Activated T-cell treated with anti-CD3 and anti-CD28 coated beads, Interleukin-2, amount 50 U/mL, for 24 hours (primary cell): ENCODE measurements around the gene TRIM15.
"Not testable (repeated sequence)": the region's sequence is repeated elsewhere in the genome, so short reads cannot be mapped to it uniquely, and the experiment has no call there.

Experiments used
- DNase-seq: peaks from one replicate; pipeline ENCODE4 v3.0.0-alpha.2; 2020
- H3K27ac Mint-ChIP-seq: 2 replicates; pipeline ENCODE4 v1.8.0; 2020; ENCODE audit warnings: mild to moderate bottlenecking, mixed read lengths
- H3K27me3 Mint-ChIP-seq: 2 replicates; pipeline ENCODE4 v1.8.0; 2020; ENCODE audit warnings: mixed read lengths
- H3K36me3 Mint-ChIP-seq: 2 replicates; pipeline ENCODE4 v1.8.0; 2020; ENCODE audit warnings: low read depth, mixed read lengths
- H3K4me1 Mint-ChIP-seq: 2 replicates; pipeline ENCODE4 v1.8.0; 2020; ENCODE audit warnings: low read depth, mixed read lengths
- H3K4me3 Mint-ChIP-seq: 2 replicates; pipeline ENCODE4 v1.8.0; 2020; ENCODE audit warnings: mild to moderate bottlenecking, moderate library complexity, mixed read lengths
- H3K9me3 Mint-ChIP-seq: 2 replicates; pipeline ENCODE4 v1.8.0; 2020; ENCODE audit warnings: mixed read lengths

Gene TRIM15

DNA sequence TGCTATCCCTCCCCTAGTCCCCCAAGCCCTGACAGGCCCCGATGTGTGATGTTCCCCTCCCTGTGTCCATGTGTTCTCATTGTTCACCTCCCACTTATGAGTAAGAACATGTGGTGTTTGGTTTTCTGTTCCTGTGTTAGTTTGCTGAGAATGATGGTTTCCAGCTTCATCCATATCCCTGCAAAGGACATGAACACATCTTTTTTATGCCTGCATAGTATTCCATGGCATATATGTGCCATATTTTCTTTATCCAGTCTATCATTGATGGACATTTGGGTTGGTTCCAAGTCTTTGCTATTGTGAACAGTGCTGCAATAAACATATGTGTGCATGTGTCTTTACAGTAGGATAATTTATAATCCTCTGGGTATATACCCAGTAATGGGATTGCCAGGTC, 1.9 kb downstream of the TRIM15 start:
- peaks cover 21% of the 10 kb centered on the region for H3K4me1 Mint-ChIP-seq
- H3K27me3 Mint-ChIP-seq: peaks cover 31% of the 10 kb centered on the region

DNA sequence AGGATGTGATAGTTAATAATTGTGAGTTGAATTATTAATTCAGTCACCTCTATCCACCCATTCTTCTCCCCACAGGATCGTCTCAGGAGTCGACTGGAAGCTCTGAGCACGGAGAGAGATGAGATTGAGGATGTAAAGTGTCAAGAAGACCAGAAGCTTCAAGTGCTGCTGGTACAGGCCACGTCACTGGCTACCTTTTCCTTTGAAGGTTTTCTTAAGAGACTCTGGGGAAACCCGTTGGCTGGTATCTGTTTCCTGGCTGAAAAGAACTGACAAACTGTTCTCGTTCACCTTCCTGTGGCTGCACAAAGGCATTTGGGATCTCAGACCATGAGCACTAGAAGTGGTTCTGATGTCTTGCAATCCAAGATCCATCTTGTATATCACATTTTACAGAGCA, 3.8 kb downstream of the TRIM15 start:
- H3K4me3 Mint-ChIP-seq: no peak overlapping the region
- H3K27me3 Mint-ChIP-seq: peaks cover 49% of the 10 kb centered on the region
- H3K36me3 Mint-ChIP-seq: no peaks in the 10 kb centered on the region
- H3K9me3 Mint-ChIP-seq: no peaks in the 10 kb centered on the region
- no peak for DNase-seq
- H3K4me1 Mint-ChIP-seq: peaks cover 23% of the 10 kb centered on the region
- no peak overlapping the region for H3K27ac Mint-ChIP-seq

More for the DNA sequence above, 1.9 kb downstream of the TRIM15 start:
- H3K36me3 Mint-ChIP-seq, H3K9me3 Mint-ChIP-seq, DNase-seq, H3K4me3 Mint-ChIP-seq, H3K27ac Mint-ChIP-seq: not testable (repeated sequence)

DNA sequence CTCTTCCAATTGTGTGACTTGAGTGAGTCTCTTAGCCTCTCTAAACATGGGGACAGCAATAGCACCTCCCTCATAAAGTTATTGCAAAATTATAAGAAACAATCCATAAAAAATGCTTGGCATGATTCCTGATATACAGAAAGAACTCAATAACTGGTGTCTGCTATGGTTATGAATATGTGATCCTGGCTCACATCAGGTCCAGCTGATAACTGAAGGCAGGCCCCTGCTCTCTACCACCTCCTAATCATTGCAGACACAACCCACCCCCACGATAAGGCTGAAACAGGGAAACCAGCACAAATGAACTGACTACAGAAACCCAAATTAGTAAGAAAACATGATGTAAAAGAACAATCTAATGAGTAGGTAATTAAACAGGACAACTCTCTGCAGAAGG, 5.4 kb downstream of the TRIM15 start:
- Mint-ChIP-seq H3K27me3 (peaks cover 64% of the 10 kb centered on the region), H3K4me3 (no peak overlapping the region), H3K36me3 (no peaks in the 10 kb centered on the region), H3K27ac (no peak overlapping the region), H3K4me1 (peaks cover 12% of the 10 kb centered on the region), H3K9me3 (no peaks in the 10 kb centered on the region)
- DNase-seq: no peak

DNA sequence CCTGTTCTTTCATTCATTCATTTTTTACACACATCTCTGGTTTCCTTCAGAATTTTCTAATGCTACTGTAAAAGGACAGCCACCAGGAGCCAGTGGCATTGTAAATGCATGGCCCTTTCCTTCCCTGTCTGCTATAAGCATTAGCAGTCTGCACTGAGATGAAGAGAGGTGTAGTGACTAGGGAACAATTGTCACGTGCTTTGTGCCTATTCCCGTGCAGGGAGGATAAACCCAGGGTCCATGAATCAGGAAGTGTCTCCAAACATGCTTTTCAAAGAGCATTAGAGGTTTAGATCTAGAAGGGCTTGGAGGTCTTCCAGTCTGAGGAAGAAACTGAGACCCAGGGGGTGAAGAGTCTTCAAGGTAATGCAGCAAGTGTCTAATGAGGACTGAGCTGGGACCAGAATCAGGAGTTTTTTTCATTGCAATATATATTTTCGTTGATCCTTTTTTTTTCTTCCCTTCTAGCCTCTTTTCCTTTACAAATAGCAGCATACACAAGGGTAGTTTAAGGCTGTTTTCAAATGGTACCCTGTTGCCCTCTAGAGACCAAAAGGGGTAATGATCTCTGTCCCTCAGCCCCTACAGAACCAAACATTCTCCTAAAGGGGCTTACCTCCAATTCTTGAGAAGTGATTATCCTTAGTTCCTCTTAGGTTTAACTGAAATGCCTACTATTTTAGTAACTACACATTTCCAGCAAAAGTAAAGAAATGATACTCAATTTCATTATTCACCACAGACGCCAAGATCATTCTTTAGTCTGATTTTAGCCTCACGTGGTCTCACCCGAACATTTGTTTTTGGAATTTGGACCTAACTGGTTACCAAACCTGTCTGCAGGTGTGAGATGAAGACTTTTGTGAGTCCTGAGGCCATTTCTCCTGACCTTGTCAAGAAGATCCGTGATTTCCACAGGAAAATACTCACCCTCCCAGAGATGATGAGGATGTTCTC, 6.6 kb downstream of the TRIM15 start:
- Mint-ChIP-seq H3K4me1 (peaks cover 12% of the 10 kb centered on the region), H3K36me3 (no peaks in the 10 kb centered on the region), H3K27ac (no peak overlapping the region), H3K27me3 (peaks cover 62% of the 10 kb centered on the region), H3K4me3 (no peak overlapping the region), H3K9me3 (no peaks in the 10 kb centered on the region)
- DNase-seq: no peak

DNA sequence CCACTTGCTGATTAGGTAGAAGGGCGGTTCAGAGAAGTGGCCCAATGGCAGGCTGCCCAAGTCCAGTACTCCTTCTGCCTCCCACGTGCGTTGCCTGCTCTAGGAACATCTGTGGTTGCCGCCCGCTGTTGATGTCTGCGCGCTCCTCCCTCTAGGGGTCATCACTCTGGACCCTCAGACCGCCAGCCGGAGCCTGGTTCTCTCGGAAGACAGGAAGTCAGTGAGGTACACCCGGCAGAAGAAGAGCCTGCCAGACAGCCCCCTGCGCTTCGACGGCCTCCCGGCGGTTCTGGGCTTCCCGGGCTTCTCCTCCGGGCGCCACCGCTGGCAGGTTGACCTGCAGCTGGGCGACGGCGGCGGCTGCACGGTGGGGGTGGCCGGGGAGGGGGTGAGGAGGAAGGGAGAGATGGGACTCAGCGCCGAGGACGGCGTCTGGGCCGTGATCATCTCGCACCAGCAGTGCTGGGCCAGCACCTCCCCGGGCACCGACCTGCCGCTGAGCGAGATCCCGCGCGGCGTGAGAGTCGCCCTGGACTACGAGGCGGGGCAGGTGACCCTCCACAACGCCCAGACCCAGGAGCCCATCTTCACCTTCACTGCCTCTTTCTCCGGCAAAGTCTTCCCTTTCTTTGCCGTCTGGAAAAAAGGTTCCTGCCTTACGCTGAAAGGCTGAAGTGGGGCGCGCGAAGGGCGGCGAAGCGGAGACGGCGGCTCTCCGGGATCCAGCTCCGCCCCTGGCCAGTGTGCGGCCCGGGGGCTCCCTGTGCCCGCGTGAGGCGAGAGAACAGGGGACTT, 8.5 kb downstream of the TRIM15 start:
- Mint-ChIP-seq H3K27ac (no peak overlapping the region), H3K9me3 (no peaks in the 10 kb centered on the region), H3K27me3 (peaks cover 76% of the 10 kb centered on the region), H3K4me1 (peaks cover 9% of the 10 kb centered on the region), H3K36me3 (no peaks in the 10 kb centered on the region), H3K4me3 (no peak overlapping the region)
- DNase-seq: peak; percentile 42

DNA sequence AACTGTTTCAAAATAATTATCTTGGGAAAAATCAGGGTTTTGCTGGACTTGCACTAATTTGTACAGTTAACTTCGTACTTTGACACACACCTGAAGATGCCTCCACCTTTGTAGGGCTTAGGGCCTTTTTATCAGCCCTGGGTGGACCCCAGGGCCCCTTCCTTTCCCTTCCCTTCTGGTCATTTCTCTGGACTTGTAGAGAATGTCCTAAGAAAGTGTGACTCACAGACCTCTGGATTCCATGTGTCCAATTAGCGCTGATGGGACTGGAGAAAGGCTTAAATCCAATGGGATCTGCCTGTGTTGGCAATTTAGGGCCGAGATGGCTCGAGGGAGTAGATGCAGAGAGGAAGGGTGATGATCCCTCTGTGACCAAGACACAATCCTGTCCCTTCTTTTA, 9.3 kb downstream of the TRIM15 start:
- Mint-ChIP-seq H3K9me3 (no peaks in the 10 kb centered on the region), H3K27me3 (peaks cover 83% of the 10 kb centered on the region), H3K4me1 (peaks cover 5% of the 10 kb centered on the region), H3K27ac (no peak overlapping the region), H3K4me3 (no peak overlapping the region), H3K36me3 (no peaks in the 10 kb centered on the region)
- no peak for DNase-seq

DNA sequence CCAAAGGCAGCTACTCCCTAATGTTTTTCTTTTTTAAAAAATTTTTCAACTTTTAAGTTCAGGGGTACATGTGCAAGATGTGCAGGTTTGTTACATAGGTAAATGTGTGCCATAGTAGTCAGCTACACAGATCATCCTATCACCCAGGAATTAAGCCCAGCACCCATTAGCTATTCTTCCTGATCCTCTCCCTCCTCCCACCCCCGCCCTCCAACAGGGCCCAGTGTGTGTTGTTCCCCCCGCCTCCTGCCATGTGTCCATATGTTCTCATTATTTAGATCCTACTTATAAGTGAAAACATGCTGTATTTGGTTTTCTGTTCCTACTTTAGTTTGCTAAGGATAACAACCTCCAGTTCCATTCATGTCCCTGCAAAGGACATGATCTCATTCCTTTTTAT, 12.4 kb downstream of the TRIM15 start:
- Mint-ChIP-seq H3K27ac (no peak overlapping the region), H3K4me1 (peaks cover 3% of the 10 kb centered on the region), H3K4me3 (no peak overlapping the region), H3K36me3 (no peaks in the 10 kb centered on the region), H3K9me3 (peaks cover 6% of the 10 kb centered on the region), H3K27me3 (peaks cover 76% of the 10 kb centered on the region)
- DNase-seq: no peak

DNA sequence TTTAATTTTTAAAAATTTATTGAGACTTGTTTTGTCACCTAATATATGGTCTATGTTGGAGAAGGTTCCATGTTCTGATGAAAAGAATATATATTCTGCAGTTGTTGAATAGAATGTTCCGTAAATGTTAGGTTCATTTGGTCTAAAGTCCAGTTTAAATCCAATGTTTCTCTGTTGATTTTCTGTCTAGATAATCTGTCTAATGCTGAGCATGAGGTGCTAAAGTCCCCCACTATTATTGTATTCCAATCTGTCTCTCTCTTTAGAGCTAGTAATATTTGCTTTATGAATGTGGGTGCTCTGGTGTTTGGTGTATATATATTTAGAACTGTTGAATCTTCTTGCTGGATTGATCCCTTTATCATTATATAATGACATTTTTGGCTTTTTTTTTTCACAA, 15.5 kb downstream of the TRIM15 start:
- Mint-ChIP-seq H3K36me3 (no peaks in the 10 kb centered on the region), H3K9me3 (peaks cover 9% of the 10 kb centered on the region), H3K27me3 (peaks cover 48% of the 10 kb centered on the region), H3K27ac (no peak overlapping the region), H3K4me3 (no peak overlapping the region), H3K4me1 (no peaks in the 10 kb centered on the region)
- no peak for DNase-seq

DNA sequence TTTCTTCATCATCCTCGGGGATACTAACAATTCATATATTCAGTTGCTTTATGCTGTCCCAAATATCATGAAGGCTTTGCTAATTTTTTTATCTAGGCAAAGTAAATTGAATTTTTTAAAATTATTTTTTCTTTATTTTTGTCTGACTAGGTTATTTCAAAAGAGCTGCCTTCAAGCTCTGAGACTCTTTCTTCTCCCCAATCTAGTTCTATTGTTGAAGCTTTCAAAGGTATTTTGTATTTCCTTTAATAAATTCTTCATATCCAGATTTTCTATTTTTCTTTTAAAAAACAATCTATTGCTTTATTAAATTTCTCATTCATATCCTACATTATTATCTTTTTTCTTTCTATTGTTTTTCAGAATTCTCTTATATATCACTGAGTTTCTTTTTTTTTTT, 16.8 kb downstream of the TRIM15 start:
- H3K27me3 Mint-ChIP-seq: peaks cover 41% of the 10 kb centered on the region
- DNase-seq: no peak
- peaks cover 9% of the 10 kb centered on the region for H3K9me3 Mint-ChIP-seq
- H3K36me3 Mint-ChIP-seq: peaks cover 9% of the 10 kb centered on the region
- no peak overlapping the region for H3K4me3 Mint-ChIP-seq
- H3K27ac Mint-ChIP-seq: no peak overlapping the region
- no peaks in the 10 kb centered on the region for H3K4me1 Mint-ChIP-seq

DNA sequence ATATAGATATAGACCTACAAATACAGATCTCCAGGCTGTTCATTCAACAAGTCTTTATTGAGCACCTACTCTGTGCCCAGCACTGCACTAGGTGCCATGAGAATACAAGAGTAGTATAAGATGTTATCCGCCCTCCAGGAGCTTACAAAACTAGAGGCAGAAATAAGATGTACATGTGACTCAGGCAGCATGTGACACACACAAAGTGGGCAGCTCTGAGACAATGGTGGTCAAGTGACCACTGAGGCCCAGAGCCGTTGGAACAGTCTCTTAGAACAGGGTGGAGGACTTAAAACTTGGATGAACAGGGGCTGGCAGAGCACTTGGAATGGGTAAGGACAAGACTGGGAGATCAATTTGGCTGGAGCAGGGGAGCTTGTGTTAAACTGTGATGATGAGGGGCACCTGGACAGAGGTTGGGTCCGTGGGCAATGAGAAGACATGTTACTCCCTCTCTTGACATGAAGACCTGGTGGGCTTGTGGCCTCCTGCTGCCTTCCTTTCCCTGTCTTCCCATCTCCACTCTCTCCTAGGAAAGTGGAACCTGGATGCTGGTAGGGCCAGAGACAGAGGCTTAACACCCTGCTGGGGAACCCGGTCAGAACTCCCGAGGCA, 21.2 kb downstream of the TRIM15 start:
- H3K27me3 Mint-ChIP-seq: peaks cover 3% of the 10 kb centered on the region
- no peaks in the 10 kb centered on the region for H3K4me1 Mint-ChIP-seq
- no peak overlapping the region for H3K4me3 Mint-ChIP-seq
- no peak for DNase-seq
- peaks cover 47% of the 10 kb centered on the region for H3K36me3 Mint-ChIP-seq
- peaks cover 7% of the 10 kb centered on the region for H3K9me3 Mint-ChIP-seq
- peak overlapping the region; percentile 13 for H3K27ac Mint-ChIP-seq

DNA sequence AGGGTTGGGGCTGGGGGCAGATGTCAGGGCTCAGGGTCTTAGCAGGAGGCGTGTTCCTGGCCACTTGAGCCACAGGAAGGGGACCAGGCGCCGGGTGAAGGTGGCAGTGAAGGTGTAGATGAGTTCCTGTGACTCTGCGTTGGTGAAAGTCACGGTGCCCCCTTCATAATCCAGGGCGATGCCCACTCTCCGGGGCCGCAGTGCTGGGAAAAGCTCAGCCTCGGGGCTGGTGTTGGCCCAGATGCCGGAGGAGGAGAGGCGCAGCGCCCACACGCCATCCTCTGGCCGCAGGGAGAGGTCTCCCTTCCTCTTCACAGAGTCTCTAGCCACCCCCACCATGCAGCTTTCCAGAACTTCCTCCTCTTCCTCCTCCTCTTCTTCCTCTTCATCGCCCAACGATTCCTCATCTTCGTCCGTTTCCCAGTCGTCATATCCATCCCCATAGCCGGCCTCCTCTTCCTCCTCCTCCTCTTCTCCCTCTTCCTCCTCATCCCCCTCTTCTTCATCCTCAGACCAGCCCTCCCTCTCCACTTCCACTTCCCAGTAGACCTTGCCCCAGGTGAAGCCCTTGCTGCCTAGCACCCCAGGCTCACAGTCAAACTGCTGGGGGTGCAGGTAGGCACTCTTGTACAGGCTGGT, 22.6 kb downstream of the TRIM15 start:
- H3K27ac Mint-ChIP-seq: peak overlapping the region; percentile 32

DNA sequence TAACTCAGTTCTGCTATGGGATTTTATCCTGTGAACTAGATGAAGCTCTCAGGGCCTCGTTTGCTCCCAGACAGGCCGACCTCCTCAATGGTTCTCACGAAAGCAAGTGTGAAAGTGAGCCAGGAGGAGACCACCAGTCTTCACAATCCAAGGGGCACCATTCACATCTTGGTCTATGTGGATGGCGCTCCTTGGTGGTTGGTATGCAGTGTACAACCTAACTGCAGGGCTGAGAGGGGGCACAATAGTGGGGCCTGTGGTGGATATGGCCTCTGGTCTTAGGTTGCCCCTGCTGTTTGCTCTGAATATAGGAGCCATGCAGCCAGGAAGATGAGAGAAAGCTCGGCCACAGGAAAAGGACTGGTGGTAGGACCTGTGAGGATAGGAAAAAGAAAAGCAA, 25.2 kb downstream of the TRIM15 start:
- Mint-ChIP-seq H3K27me3 (no peaks in the 10 kb centered on the region), H3K27ac (no peak overlapping the region), H3K36me3 (peaks cover 84% of the 10 kb centered on the region), H3K9me3 (no peaks in the 10 kb centered on the region), H3K4me3 (no peak overlapping the region), H3K4me1 (no peaks in the 10 kb centered on the region)
- DNase-seq: no peak

More for the DNA sequence above, 22.6 kb downstream of the TRIM15 start:
- Mint-ChIP-seq H3K27me3 (no peaks in the 10 kb centered on the region), H3K4me3 (no peak overlapping the region), H3K9me3 (peaks cover 1% of the 10 kb centered on the region), H3K4me1 (no peaks in the 10 kb centered on the region), H3K36me3 (peaks cover 62% of the 10 kb centered on the region)
- no peak for DNase-seq

DNA sequence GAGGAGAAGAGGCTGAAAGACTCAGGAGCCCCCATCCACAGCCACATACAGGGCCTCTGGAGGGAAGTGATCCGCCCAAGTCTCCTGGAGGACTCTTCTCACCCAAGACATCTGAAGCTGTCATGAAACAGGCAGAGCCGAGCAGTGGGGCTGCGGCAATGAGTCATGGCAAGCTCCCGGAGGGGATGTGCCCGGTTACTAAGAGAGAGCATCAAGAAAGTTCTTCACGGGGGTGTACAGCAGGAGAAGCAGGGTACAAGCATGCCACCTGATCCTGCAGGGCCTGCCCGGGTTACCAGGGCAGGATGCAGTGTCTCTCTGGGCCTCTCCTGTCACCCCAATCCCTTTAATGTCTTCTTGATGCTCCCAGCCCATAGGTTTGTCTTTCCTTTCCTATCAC, 28.7 kb downstream of the TRIM15 start:
- peaks cover 87% of the 10 kb centered on the region for H3K36me3 Mint-ChIP-seq
- DNase-seq: no peak

More for the DNA sequence above, 28.7 kb downstream of the TRIM15 start:
- H3K4me1 Mint-ChIP-seq: no peaks in the 10 kb centered on the region
- H3K4me3 Mint-ChIP-seq: no peak overlapping the region
- peak overlapping the region; percentile 33 for H3K27ac Mint-ChIP-seq
- H3K9me3 Mint-ChIP-seq: no peaks in the 10 kb centered on the region
- no peaks in the 10 kb centered on the region for H3K27me3 Mint-ChIP-seq
